BE2C (cell line): ENCODE measurements around the gene PLEKHM3.

Experiments
- DNase-seq: peaks from one replicate; pipeline ENCODE4 v3.0.0-alpha.2; 2020
- H3K27me3 ChIP-seq: fragments of 250-450 bp; sonication (Bioruptor Pico); 2 replicates; pipeline ENCODE4 v1.5.1; 2020; ENCODE audit warnings: mild to moderate bottlenecking
- H3K36me3 ChIP-seq: fragments of 250-450 bp; sonication (Bioruptor Pico); 2 replicates; pipeline ENCODE4 v1.5.1; 2020; ENCODE audit warnings: mild to moderate bottlenecking
- H3K4me1 ChIP-seq: fragments of 250-450 bp; sonication (Bioruptor Pico); 2 replicates; pipeline ENCODE4 v1.5.1; 2020
- H3K4me3 ChIP-seq: 2 replicates; pipeline ENCODE4 v1.5.1; 2011; ENCODE audit warnings: low read depth, low read length
- H3K9me3 ChIP-seq: fragments of 250-450 bp; sonication (Bioruptor Pico); 2 replicates; pipeline ENCODE4 v1.5.1; 2020
- CTCF ChIP-seq: IDR thresholded peaks from 2 replicates; pipeline ENCODE4 v1.5.1; 2012; ENCODE audit warnings: mild to moderate bottlenecking, low read depth, low read length

Gene PLEKHM3

GRCh38 chr2:207978177-207978948, 47.0 kb downstream of the PLEKHM3 start:
- no peaks in the 10 kb centered on the region for H3K36me3 ChIP-seq
- no peak for TF ChIP-seq CTCF
- H3K4me3 ChIP-seq = no peak overlapping the region
- H3K27me3 ChIP-seq = no peaks in the 10 kb centered on the region
- H3K4me1 ChIP-seq = no peaks in the 10 kb centered on the region
- no peak for DNase-seq
- H3K9me3 ChIP-seq = no peaks in the 10 kb centered on the region

- Histone ChIP-seq H3K27me3 (no peaks in the 10 kb centered on the region), H3K9me3 (no peaks in the 10 kb centered on the region), H3K4me3 (no peak overlapping the region), H3K4me1 (no peaks in the 10 kb centered on the region; the same call in 1 of the 2 replicates), H3K36me3 (no peaks in the 10 kb centered on the region)
- no peak for TF ChIP-seq CTCF
- no peak for DNase-seq
Measured at GRCh38 chr2:207975921-207976320, 49.4 kb downstream of the PLEKHM3 start.

DNA sequence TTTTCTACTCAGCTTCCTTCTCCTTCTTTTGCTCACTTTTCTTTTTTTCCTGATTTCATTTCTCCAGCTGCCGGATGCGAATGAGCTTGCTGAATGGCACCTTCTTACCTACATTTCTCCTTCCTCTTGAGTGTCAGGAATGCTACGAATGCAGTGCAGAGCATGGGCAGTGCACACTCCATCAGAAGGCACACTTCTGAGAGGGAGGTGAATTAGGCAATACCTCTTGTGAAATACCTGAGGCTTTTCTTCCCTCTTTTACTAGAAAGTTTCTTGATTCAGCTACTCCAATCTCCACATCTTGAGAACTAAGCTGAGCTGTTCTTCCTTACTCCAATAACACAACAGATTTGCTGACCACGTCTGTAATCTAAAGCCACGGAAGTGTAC, 51.1 kb downstream of the PLEKHM3 start:
- no peaks in the 10 kb centered on the region for H3K9me3 ChIP-seq
- no peak for DNase-seq
- peaks cover 4% of the 10 kb centered on the region; the same call in 1 of the 2 replicates for H3K4me1 ChIP-seq
- no peaks in the 10 kb centered on the region for H3K27me3 ChIP-seq
- TF ChIP-seq CTCF = no peak
- no peak overlapping the region for H3K4me3 ChIP-seq
- H3K36me3 ChIP-seq = no peaks in the 10 kb centered on the region

DNA sequence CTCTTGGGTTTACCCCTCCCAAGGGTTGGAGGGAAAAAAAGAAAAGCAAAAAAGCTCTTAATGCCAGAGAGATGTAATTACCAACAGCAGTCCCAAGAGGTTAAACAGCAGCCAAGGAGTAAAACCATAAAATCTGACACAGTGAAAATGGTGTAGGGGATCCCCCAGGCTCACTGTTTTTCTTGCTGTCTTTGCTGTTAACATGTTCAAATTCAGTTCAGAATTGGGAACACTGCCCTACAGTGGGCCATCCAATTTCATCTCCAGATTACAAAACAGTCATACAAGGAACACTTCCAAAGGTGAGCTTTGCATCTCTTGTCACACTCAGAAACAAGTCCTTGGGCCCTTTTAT, 54.5 kb downstream of the PLEKHM3 start:
- Histone ChIP-seq H3K36me3 (no peaks in the 10 kb centered on the region), H3K4me3 (no peak overlapping the region), H3K27me3 (no peaks in the 10 kb centered on the region), H3K9me3 (no peaks in the 10 kb centered on the region), H3K4me1 (peaks cover 4% of the 10 kb centered on the region; the same call in 1 of the 2 replicates)
- TF ChIP-seq CTCF = no peak
- DNase-seq = no peak

DNA sequence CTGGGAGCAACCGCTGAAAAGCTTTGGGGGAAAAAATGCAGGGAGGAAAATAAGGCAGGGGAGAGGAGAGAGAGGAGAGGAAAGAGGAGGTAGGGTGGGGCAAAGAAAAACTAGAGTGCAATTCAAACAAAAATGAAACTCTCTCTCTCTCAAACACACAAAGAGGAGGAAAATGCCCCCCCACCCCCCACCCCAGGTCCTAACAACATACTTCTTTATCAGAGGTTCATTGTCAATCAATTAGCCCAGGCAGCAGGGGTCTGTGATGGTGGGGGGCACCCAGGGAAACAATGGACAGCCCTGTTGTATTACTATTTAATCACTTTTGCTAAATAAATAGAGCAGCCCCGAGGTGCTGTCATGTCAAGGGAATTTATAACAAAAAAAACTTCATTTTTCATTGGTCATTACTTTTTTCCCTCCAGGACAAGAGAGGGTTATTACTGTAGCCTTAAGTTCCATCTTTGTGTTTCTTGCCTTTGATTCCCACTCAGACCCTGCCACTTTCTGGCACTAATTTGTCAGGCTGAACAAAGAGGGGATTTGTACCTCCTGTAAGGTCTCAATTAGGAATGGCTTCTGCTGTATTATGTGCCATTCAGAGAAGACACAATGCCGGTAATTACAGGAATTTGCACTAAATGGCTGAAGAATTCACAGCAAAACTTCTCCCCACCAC, 55.0 kb downstream of the PLEKHM3 start:
- no peak for TF ChIP-seq CTCF
- no peaks in the 10 kb centered on the region for H3K9me3 ChIP-seq
- no peaks in the 10 kb centered on the region for H3K27me3 ChIP-seq
- no peak for DNase-seq
- no peak overlapping the region for H3K4me3 ChIP-seq
- peaks cover 4% of the 10 kb centered on the region; the same call in 1 of the 2 replicates for H3K4me1 ChIP-seq
- no peaks in the 10 kb centered on the region for H3K36me3 ChIP-seq

DNA sequence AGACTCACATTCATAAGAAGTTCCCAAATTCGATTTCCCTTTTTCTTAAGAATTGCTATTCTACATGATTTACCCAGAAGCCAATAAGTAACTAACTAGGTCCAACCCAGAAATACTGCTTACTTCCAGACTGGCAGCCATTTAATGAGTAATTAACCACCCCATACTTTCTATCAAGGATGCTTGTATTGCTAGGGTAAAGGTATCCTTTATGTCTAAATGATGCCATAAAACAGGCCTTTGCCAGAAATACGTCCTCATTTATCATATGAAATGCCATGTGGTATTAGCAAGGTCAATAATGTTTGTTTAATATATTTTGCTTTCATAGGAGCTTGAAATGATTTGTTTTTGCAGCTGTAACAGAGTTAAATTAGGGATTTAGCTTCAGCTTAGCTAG, 56.1 kb downstream of the PLEKHM3 start:
- Histone ChIP-seq H3K9me3 (no peaks in the 10 kb centered on the region), H3K36me3 (no peaks in the 10 kb centered on the region), H3K4me3 (no peak overlapping the region), H3K4me1 (peaks cover 4% of the 10 kb centered on the region; the same call in 1 of the 2 replicates), H3K27me3 (no peaks in the 10 kb centered on the region)
- TF ChIP-seq CTCF = no peak
- DNase-seq = no peak
